Upper lobe of left lung (tissue), 6 donors: Measurements from ENCODE around the gene ABLIM2. TPM values are rescaled to one million over a fixed set of nuclear protein-coding genes. Genes with fewer than 3 reads are reported as not detected.

Experiments
- ATAC-seq, 2 donors: fragments of 200-7000 bp; cut with Tn5 transposase; one replicate each; pipeline ENCODE4 v1.9.1; 2022; ENCODE audit warnings: mild to moderate bottlenecking in 2 of 2, moderate library complexity in 2 of 2; ENCODE audit not compliant: low FRiP score in 2 of 2
- DNase-seq, 2 donors: peaks; one replicate each; pipeline ENCODE4 v3.0.0-alpha.2; 2019 to 2020
- H3K27ac ChIP-seq, 4 donors: fragments of 200-600 bp; sonication (generic); one replicate each; pipeline ENCODE4 v1.5.1; 2016 to 2019
- H3K27me3 ChIP-seq, 4 donors: fragments of 200-600 bp; sonication (generic); one replicate each; pipeline ENCODE4 v1.5.1; 2017 to 2019
- H3K36me3 ChIP-seq, 4 donors: fragments of 200-600 bp; sonication (generic); one replicate each; pipeline ENCODE4 v1.5.1; 2016 to 2019
- H3K4me1 ChIP-seq, 4 donors: fragments of 200-600 bp; sonication (generic); one replicate each; pipeline ENCODE4 v1.5.1; 2018 to 2019
- H3K4me3 ChIP-seq, 4 donors: fragments of 200-600 bp; sonication (generic); one replicate each; pipeline ENCODE4 v1.5.1; 2017 to 2019; ENCODE audit warnings: mild to moderate bottlenecking in 2 of 4, moderate library complexity in 1 of 4
- H3K9me3 ChIP-seq, 4 donors: fragments of 200-600 bp; sonication (generic); one replicate each; pipeline ENCODE4 v1.5.1; 2018 to 2019
- EP300 ChIP-seq, 4 donors: sonication (generic); formaldehyde crosslinking; IDR thresholded peaks; one replicate each; pipeline ENCODE4 v1.5.1; 2017; ENCODE audit warnings: antibody characterized with exemption in 4 of 4, control low read depth in 2 of 4
- POLR2A ChIP-seq, 4 donors: fragments of 450-650 bp; IDR thresholded peaks; one replicate each; pipeline ENCODE4 v1.5.1; 2016 to 2017; ENCODE audit warnings: antibody characterized with exemption in 4 of 4, mild to moderate bottlenecking in 2 of 4
- POLR2AphosphoS5 ChIP-seq, 2 donors: sonication (generic); formaldehyde crosslinking; IDR thresholded peaks; one replicate each; pipeline ENCODE4 v1.5.1; 2017; ENCODE audit warnings: antibody characterized with exemption in 2 of 2
- WGBS, 2 donors: methylation state at CpG; one replicate each; pipeline ENCODE4 v1.1.5; 2017 to 2018; 5-methylcytosine and 5-hydroxymethylcytosine counted together
- total RNA-seq, 6 donors: library from RNA; depleted of rRNA in 4 of 6; stranded (reverse); fragments of >200 nt in 4 of 6; gene quantifications; one replicate each; pipeline versions ENCODE4 v1.1.0 to v1.2.1, GENCODE V29; 2016 to 2021
- TF ChIP-seq, protein P1 (sequence below), 6 experiments: fragments of 450-650 bp in 4 of 6; fragments of 200-600 bp in 2 of 6; sonication (generic) in 2 of 6; IDR thresholded peaks; one replicate each; pipeline ENCODE4 v1.5.1; 2016 to 2019; ENCODE audit warnings: antibody characterized with exemption in 6 of 6
- donor health status: DM: no; HTN: no; CAD: no; lungs with moderate emphysema.
- donor health status: DM: no; HTN: yes; CAD: no; lungs with severe emphysema.

Gene ABLIM2
- total RNA-seq, 6 donors from 2014 or later, result 3.6 to 36.9 (median 8.1) TPM

DNA sequence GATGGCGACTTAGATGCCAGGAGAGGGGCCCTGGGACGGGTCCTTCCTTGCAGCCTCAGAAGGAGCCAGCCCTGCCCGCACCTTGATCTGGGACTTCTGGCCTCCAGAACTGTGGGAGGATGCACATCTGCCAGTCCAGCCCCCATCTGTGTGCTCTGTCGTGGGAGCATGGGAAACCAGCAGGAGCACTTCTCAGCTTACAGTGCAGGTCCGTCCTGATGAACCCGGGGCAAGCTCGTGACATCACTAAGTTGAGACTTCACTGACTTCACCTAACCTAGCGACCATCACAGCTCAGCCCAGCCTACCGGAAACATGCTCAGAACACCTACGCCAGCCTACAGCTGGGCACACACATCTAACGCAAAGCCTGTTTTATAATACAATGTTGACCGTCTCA lies 38.1 kb downstream of the ABLIM2 start:
- Histone ChIP-seq H3K9me3 (no peaks in the 10 kb centered on the region), H3K27me3 (no peaks in the 10 kb centered on the region), H3K27ac (no peak overlapping the region), H3K4me1 (peaks cover 0 to 7% (median 3%) of the 10 kb centered on the region in 4 donors), H3K36me3 (no peaks in the 10 kb centered on the region), H3K4me3 (no peak overlapping the region)
- no peak for ATAC-seq
- no peak for DNase-seq
- WGBS, 2 donors, result 70 to 72% methylated on average over 11 to 12 of the region's 12 CpGs
- TF ChIP-seq POLR2A (IDR thresholded peaks at IDR 0.05), result no peak
- TF ChIP-seq POLR2AphosphoS5 (IDR thresholded peaks at IDR 0.05), result no peak
- TF ChIP-seq EP300 (IDR thresholded peaks at IDR 0.05), result no peak
- TF ChIP-seq, protein P1, sequence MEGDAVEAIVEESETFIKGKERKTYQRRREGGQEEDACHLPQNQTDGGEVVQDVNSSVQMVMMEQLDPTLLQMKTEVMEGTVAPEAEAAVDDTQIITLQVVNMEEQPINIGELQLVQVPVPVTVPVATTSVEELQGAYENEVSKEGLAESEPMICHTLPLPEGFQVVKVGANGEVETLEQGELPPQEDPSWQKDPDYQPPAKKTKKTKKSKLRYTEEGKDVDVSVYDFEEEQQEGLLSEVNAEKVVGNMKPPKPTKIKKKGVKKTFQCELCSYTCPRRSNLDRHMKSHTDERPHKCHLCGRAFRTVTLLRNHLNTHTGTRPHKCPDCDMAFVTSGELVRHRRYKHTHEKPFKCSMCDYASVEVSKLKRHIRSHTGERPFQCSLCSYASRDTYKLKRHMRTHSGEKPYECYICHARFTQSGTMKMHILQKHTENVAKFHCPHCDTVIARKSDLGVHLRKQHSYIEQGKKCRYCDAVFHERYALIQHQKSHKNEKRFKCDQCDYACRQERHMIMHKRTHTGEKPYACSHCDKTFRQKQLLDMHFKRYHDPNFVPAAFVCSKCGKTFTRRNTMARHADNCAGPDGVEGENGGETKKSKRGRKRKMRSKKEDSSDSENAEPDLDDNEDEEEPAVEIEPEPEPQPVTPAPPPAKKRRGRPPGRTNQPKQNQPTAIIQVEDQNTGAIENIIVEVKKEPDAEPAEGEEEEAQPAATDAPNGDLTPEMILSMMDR (IDR thresholded peaks at IDR 0.05), result no peak

DNA sequence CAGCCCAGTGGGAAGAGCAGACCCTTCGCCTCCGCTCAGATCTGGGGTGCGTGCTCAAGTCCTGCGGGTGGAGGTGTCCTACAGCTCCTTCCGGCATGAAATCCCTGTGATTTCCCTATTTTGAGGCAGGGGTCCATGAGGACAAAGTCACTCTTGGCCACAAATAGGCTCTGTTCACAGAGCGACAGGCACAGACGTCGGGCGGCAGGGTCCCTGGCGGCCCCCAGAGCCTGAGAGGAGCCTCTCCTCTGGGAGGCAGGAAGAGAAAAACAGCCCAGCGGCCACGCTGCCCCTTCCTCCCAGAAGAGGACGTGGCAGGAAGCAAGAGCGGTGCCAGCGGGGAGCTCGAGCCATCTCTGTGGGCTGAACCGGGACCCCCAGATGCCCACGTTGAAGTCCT lies 38.7 kb downstream of the ABLIM2 start:
- no peak for TF ChIP-seq POLR2AphosphoS5 (IDR thresholded peaks at IDR 0.05)
- TF ChIP-seq POLR2A (IDR thresholded peaks at IDR 0.05), result no peak
- TF ChIP-seq EP300 (IDR thresholded peaks at IDR 0.05), result no peak
- TF ChIP-seq, protein P1 (IDR thresholded peaks at IDR 0.05), result no peak
- Histone ChIP-seq H3K27ac (no peak overlapping the region), H3K4me3 (no peak overlapping the region), H3K4me1 (peaks cover 0 to 7% (median 3%) of the 10 kb centered on the region in 4 donors), H3K9me3 (no peaks in the 10 kb centered on the region), H3K36me3 (no peaks in the 10 kb centered on the region), H3K27me3 (no peaks in the 10 kb centered on the region)
- ATAC-seq (no peak), DNase-seq (no peak)
- 81 to 86% methylated on average over 11 to 18 of the region's 18 CpGs for WGBS, 2 donors

DNA sequence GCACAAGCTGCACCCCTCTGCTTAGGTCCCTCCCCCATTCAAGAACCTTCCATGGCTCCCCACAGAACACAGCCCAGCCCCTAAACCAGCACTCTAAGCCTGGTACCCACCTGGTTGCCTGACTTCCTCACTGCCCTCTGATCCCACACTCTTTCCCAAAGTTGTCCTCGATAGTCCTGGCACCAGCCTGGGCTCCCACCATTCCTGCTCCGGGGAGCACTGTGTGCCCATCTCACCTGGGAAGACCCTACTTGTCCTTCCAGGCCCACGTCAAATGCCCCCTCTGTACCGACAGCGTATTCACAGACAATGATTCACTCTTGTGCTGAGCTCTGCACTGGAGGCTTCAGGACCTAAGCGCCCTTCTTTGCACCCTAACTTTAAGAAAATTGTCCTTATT lies 40.1 kb downstream of the ABLIM2 start:
- WGBS, 2 donors, result 92 to 97% methylated on average over 6 of the region's 6 CpGs

DNA sequence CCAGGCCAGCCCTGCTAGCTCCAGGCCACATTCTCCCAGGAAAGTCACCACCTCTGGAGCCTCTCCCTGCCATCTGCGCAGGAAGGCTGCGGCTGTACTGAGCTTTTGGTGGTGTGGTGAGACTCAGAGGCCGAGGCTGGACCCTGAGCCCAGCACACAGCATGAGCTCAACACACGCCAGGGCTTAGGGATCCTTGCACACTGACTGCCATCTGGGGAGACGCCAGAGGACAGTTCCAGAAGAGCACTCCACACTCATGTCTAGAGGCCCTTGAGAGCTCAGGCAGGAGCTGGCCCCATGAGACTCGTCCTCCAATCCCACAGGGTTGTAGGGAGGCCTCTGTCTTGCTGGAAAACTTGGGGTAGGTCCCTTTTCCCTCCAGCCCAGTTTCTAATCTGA lies 40.6 kb downstream of the ABLIM2 start:
- Histone ChIP-seq H3K27ac (no peak overlapping the region), H3K36me3 (no peaks in the 10 kb centered on the region), H3K9me3 (no peaks in the 10 kb centered on the region), H3K4me1 (peaks cover 0 to 7% (median 3%) of the 10 kb centered on the region in 4 donors), H3K4me3 (no peak overlapping the region), H3K27me3 (no peaks in the 10 kb centered on the region)
- 84 to 100% methylated on average over 1 to 5 of the region's 6 CpGs for WGBS, 2 donors
- TF ChIP-seq, protein P1 (IDR thresholded peaks at IDR 0.05), result no peak
- TF ChIP-seq POLR2A (IDR thresholded peaks at IDR 0.05), result no peak
- TF ChIP-seq POLR2AphosphoS5 (IDR thresholded peaks at IDR 0.05), result no peak
- TF ChIP-seq EP300 (IDR thresholded peaks at IDR 0.05), result no peak
- ATAC-seq (no peak), DNase-seq (no peak)

More for the DNA sequence above, 40.1 kb downstream of the ABLIM2 start:
- no peaks in the 10 kb centered on the region for H3K27me3 ChIP-seq
- DNase-seq (no peak), ATAC-seq (no peak)
- no peak overlapping the region for H3K4me3 ChIP-seq
- TF ChIP-seq, protein P1 (IDR thresholded peaks at IDR 0.05), result no peak
- no peak for TF ChIP-seq POLR2A (IDR thresholded peaks at IDR 0.05)
- no peak for TF ChIP-seq EP300 (IDR thresholded peaks at IDR 0.05)
- TF ChIP-seq POLR2AphosphoS5 (IDR thresholded peaks at IDR 0.05), result no peak
- H3K27ac ChIP-seq, result no peak overlapping the region
- H3K4me1 ChIP-seq, result peaks cover 0 to 7% (median 3%) of the 10 kb centered on the region in 4 donors
- H3K9me3 ChIP-seq, result no peaks in the 10 kb centered on the region
- H3K36me3 ChIP-seq, result no peaks in the 10 kb centered on the region

DNA sequence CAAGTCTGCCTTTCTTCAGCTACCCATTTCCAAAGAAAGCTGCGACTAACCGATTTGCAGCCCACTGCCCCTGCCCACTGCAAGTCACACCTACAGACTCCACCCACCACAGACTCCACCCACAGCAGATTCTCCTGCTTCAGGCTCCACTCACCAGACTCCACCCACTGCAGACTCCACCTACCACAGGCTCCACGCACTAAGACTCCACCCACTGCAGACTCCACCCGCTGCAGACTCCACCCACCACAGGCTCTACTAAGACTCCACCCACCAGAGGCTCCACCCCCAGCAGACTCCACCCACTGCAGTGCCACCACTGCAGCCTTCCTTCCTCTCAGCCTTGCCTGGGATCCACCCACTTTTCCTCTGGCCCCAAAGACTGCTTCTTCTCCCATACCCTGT lies 41.3 kb downstream of the ABLIM2 start:
- DNase-seq, result no peak
- H3K9me3 ChIP-seq, result no peaks in the 10 kb centered on the region
- H3K4me1 ChIP-seq, result peaks cover 0 to 7% (median 3%) of the 10 kb centered on the region in 4 donors
- ATAC-seq, result no peak
- no peak overlapping the region for H3K27ac ChIP-seq
- no peaks in the 10 kb centered on the region for H3K27me3 ChIP-seq
- TF ChIP-seq POLR2A (IDR thresholded peaks at IDR 0.05), result no peak
- TF ChIP-seq, protein P1 (IDR thresholded peaks at IDR 0.05), result no peak
- no peak for TF ChIP-seq POLR2AphosphoS5 (IDR thresholded peaks at IDR 0.05)
- TF ChIP-seq EP300 (IDR thresholded peaks at IDR 0.05), result no peak
- H3K36me3 ChIP-seq, result no peaks in the 10 kb centered on the region
- no peak overlapping the region for H3K4me3 ChIP-seq
- 53 to 55% methylated on average over 4 of the region's 4 CpGs for WGBS, 2 donors
